PC-9 (cell line): ENCODE measurements around the gene RRP12.

Experiments used
- CTCF ChIP-seq: fragments of 200-600 bp; sonication (generic); conservative IDR thresholded peaks from 2 replicates; pipeline ENCODE4 v1.6.1; 2017; ENCODE audit warnings: mixed run types, antibody characterized with exemption, mild to moderate bottlenecking, moderate library complexity
- EZH2 ChIP-seq: fragments of 200-600 bp; sonication (generic); IDR thresholded peaks from 2 replicates; pipeline ENCODE4 v1.8.0; 2017; ENCODE audit warnings: antibody characterized with exemption, low read depth

- TF ChIP-seq CTCF (no peak), EZH2 (no peak)
These were observed 81.3 kb downstream of the RRP12 start for GRCh38 chr10:97319671-97320479.
